HepG2 (cell line): Measurements from ENCODE around the gene BICRA.

Experiments used
- ZNF557 ChIP-seq: sonication (generic); formaldehyde crosslinking; IDR thresholded peaks from 2 replicates; pipeline ENCODE4 v1.4.0; 2020; ENCODE audit warnings: missing genetic modification reagents
- TF ChIP-seq, protein P1 (sequence below): sonication (generic); formaldehyde crosslinking; IDR thresholded peaks from 2 replicates; pipeline ENCODE4 v1.4.0; 2020; ENCODE audit warnings: mild to moderate bottlenecking, missing genetic modification reagents
- TF ChIP-seq, protein P2 (sequence below): sonication (generic); formaldehyde crosslinking; IDR thresholded peaks from 2 replicates; pipeline ENCODE4 v1.5.0; 2020; ENCODE audit warnings: mild to moderate bottlenecking, missing genetic modification reagents, moderate library complexity
- TF ChIP-seq, protein P3 (sequence below): IDR thresholded peaks from 2 replicates; pipeline ENCODE4 v1.6.1; 2016; ENCODE audit warnings: missing compliant biosample characterization, missing genetic modification reagents, borderline replicate concordance

DNA sequence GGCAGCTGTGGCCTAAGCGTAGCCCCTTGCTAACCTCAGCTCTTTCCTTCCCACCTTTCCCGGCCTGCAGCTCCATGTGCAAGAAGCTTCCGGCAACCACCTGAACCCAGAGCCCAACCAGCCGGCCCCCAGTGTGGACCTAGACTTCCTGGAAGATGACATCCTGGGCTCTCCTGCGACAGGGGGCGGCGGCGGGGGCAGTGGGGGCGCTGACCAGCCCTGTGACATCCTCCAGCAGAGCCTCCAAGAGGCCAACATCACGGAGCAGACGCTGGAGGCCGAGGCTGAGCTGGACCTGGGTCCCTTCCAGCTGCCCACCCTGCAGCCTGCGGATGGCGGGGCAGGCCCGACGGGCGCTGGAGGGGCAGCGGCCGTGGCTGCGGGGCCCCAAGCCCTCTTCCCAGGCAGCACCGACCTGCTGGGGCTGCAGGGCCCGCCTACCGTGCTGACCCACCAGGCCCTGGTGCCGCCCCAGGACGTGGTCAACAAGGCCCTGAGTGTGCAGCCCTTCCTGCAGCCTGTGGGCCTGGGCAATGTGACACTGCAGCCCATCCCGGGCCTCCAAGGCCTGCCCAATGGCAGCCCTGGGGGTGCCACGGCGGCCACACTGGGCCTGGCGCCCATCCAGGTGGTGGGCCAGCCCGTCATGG, 70.4 kb downstream of the BICRA start:
- TF ChIP-seq, protein P1, sequence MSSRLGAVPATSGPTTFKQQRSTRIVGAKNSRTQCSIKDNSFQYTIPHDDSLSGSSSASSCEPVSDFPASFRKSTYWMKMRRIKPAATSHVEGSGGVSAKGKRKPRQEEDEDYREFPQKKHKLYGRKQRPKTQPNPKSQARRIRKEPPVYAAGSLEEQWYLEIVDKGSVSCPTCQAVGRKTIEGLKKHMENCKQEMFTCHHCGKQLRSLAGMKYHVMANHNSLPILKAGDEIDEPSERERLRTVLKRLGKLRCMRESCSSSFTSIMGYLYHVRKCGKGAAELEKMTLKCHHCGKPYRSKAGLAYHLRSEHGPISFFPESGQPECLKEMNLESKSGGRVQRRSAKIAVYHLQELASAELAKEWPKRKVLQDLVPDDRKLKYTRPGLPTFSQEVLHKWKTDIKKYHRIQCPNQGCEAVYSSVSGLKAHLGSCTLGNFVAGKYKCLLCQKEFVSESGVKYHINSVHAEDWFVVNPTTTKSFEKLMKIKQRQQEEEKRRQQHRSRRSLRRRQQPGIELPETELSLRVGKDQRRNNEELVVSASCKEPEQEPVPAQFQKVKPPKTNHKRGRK (CRISPR knock-in tag): no peak
- TF ChIP-seq, protein P2, sequence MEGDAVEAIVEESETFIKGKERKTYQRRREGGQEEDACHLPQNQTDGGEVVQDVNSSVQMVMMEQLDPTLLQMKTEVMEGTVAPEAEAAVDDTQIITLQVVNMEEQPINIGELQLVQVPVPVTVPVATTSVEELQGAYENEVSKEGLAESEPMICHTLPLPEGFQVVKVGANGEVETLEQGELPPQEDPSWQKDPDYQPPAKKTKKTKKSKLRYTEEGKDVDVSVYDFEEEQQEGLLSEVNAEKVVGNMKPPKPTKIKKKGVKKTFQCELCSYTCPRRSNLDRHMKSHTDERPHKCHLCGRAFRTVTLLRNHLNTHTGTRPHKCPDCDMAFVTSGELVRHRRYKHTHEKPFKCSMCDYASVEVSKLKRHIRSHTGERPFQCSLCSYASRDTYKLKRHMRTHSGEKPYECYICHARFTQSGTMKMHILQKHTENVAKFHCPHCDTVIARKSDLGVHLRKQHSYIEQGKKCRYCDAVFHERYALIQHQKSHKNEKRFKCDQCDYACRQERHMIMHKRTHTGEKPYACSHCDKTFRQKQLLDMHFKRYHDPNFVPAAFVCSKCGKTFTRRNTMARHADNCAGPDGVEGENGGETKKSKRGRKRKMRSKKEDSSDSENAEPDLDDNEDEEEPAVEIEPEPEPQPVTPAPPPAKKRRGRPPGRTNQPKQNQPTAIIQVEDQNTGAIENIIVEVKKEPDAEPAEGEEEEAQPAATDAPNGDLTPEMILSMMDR (CRISPR knock-in tag): no peak
- TF ChIP-seq, protein P3, sequence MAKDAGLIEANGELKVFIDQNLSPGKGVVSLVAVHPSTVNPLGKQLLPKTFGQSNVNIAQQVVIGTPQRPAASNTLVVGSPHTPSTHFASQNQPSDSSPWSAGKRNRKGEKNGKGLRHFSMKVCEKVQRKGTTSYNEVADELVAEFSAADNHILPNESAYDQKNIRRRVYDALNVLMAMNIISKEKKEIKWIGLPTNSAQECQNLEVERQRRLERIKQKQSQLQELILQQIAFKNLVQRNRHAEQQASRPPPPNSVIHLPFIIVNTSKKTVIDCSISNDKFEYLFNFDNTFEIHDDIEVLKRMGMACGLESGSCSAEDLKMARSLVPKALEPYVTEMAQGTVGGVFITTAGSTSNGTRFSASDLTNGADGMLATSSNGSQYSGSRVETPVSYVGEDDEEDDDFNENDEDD (CRISPR knock-in tag): no peak
- TF ChIP-seq ZNF557: no peak
